ENCODE data around the gene CYSLTR2. TPM values are rescaled to one million over a fixed set of nuclear protein-coding genes. Genes with fewer than 3 reads are reported as not detected.

Gene CYSLTR2
- total and polyA plus RNA-seq, 2 experiments from 2014 or later = not detected

DNA sequence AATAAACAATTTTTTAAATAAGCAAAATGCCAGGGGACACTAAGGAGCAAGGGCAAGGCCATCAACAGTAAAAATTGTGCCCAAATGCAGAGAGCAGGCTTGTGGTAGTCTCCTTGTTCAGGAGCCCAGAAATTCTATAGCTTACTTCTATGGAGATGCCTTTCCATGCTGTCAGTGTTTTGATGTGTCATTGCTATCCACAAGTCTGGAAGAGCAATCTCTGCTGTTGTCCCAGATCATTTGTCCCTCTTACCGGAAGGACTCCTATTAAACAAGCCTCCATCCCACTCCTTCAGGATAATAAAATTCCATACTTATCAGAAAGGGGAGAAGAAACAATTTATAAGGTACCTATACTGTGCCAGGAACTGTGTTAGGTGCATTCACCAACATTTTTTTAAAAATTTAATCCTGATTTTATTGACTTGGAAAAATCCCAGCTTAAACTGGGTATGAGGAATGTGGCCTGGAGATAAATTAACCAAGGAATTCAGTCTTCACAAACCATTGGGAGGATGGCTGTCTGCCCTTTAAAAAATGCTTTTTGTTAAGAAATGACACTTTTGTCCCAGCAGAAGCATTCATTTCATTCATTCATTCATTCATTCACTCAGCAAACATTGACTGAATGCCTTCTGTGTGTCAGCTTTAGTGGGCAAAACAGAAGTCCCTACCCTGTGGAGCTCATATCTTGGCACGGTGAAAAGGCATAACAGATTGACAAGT is 26.8 kb upstream of the CYSLTR2 start:
- Histone ChIP-seq H3K4me1 (ENCODE audit: insufficient read depth) (no peaks in the 10 kb centered on the region), H3K9ac (no peak overlapping the region), H3K9me3 (ENCODE audit: low read depth) (no peaks in the 10 kb centered on the region), H3K4me3 (no peak overlapping the region), H3K27me3 (replicated peaks; ENCODE audit: insufficient read depth) (peaks cover 16% of the 10 kb centered on the region; the same call in 1 of the 2 replicates), H3K79me2 (ENCODE audit: insufficient read depth) (no peaks in the 10 kb centered on the region), H3K4me2 (ENCODE audit: unreplicated experiment) (no peak overlapping the region), H3K36me3 (ENCODE audit: low read depth) (no peaks in the 10 kb centered on the region), H3K27ac (no peak overlapping the region), H4K20me1 (ENCODE audit: insufficient read depth) (no peaks in the 10 kb centered on the region), H3K9me2 (ENCODE audit: insufficient read depth) (no peaks in the 10 kb centered on the region), H3F3A (ENCODE audit: insufficient read depth) (no peaks in the 10 kb centered on the region), H2AFZ (no peak overlapping the region)
- WGBS, 2 experiments (ENCODE audit: low coverage in 1 of 2, low lambda C conversion rate in 2 of 2, missing lambda C conversion rate in 2 of 2) = 78 to 82% methylated on average over 2 of the region's 2 CpGs
- in situ Hi-C loops (cut with MboI) = no loop called here
- TF ChIP-seq EZH2phosphoT487 (IDR thresholded peaks at IDR 0.05; ENCODE audit: insufficient read depth, low read depth) = no peak
- no peak for TF ChIP-seq EZH2 (IDR thresholded peaks at IDR 0.05; ENCODE audit: insufficient read depth, poor library complexity, severe bottlenecking)
- DNase-seq = no peak

DNA sequence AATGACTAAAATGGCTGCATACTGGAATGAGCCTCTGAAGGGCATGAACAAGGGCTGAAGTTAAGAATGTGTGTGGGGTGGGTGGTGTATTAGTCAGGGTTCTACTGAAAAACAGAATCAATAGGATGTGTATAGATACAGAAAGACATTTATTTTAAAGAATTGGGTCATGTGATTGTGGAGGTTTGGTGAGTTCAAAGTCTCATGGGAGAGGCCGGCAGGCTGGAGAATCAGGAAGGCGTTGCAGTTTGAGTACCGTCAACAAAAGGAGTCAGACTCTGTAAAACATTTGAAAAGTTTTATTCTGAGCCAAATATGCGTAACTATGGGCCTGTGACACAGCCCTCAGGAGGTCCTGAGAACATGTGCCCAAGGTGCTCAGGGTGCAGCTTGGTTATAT is 24.5 kb upstream of the CYSLTR2 start:
- H4K20me1 ChIP-seq (ENCODE audit: insufficient read depth) = no peaks in the 10 kb centered on the region
- H3K36me3 ChIP-seq (ENCODE audit: low read depth) = no peaks in the 10 kb centered on the region
- no peak for DNase-seq
- H3F3A ChIP-seq (ENCODE audit: insufficient read depth) = no peaks in the 10 kb centered on the region
- H3K27ac ChIP-seq = no peak overlapping the region
- no peak overlapping the region for H2AFZ ChIP-seq
- 81 to 87% methylated on average over 4 of the region's 4 CpGs for WGBS, 2 experiments (ENCODE audit: low coverage in 1 of 2, low lambda C conversion rate in 2 of 2, missing lambda C conversion rate in 2 of 2)
- H3K79me2 ChIP-seq (ENCODE audit: insufficient read depth) = no peaks in the 10 kb centered on the region
- H3K4me2 ChIP-seq (ENCODE audit: unreplicated experiment) = no peak overlapping the region
- no peak overlapping the region for H3K9ac ChIP-seq
- H3K27me3 ChIP-seq (replicated peaks; ENCODE audit: insufficient read depth) = peaks cover 33% of the 10 kb centered on the region
- TF ChIP-seq EZH2 (IDR thresholded peaks at IDR 0.05; ENCODE audit: insufficient read depth, poor library complexity, severe bottlenecking) (no peak), EZH2phosphoT487 (IDR thresholded peaks at IDR 0.05; ENCODE audit: insufficient read depth, low read depth) (no peak)
- no peak overlapping the region for H3K4me3 ChIP-seq
- H3K9me3 ChIP-seq (ENCODE audit: low read depth) = no peaks in the 10 kb centered on the region
- in situ Hi-C loops (cut with MboI) = no loop called here
- no peaks in the 10 kb centered on the region for H3K9me2 ChIP-seq (ENCODE audit: insufficient read depth)
- no peaks in the 10 kb centered on the region for H3K4me1 ChIP-seq (ENCODE audit: insufficient read depth)

DNA sequence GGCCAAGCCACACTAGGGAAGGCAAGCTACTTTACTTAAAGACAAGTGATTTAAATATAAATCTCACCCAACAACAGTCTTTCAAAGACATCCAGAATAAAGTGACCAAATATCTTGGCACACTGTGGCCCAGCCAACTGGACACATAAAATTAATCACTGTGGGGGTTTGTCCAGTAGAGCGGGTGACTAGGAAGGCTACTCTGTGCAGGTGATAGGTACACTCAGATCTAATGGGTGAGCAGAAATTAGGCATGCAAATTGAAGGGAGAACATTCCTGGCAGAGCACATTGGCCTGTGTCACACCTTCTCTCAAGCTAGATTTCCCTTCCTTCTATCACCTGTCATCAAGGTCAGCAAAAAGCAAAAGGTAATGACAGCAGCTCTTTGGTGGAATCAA is 23.4 kb upstream of the CYSLTR2 start:
- H3K9me3 ChIP-seq (ENCODE audit: low read depth) = no peaks in the 10 kb centered on the region
- in situ Hi-C loops (cut with MboI) = no loop called here
- H3F3A ChIP-seq (ENCODE audit: insufficient read depth) = no peaks in the 10 kb centered on the region
- H4K20me1 ChIP-seq (ENCODE audit: insufficient read depth) = no peaks in the 10 kb centered on the region
- H3K9me2 ChIP-seq (ENCODE audit: insufficient read depth) = no peaks in the 10 kb centered on the region
- H3K4me3 ChIP-seq = no peak overlapping the region
- H3K79me2 ChIP-seq (ENCODE audit: insufficient read depth) = no peaks in the 10 kb centered on the region
- H3K27ac ChIP-seq = no peak overlapping the region
- H3K27me3 ChIP-seq (replicated peaks; ENCODE audit: insufficient read depth) = peaks cover 31% of the 10 kb centered on the region
- DNase-seq = no peak
- TF ChIP-seq EZH2phosphoT487 (IDR thresholded peaks at IDR 0.05; ENCODE audit: insufficient read depth, low read depth) = no peak
- no peak for TF ChIP-seq EZH2 (IDR thresholded peaks at IDR 0.05; ENCODE audit: insufficient read depth, poor library complexity, severe bottlenecking)
- H3K4me2 ChIP-seq (ENCODE audit: unreplicated experiment) = no peak overlapping the region
- H3K4me1 ChIP-seq (ENCODE audit: insufficient read depth) = no peaks in the 10 kb centered on the region
- 61 to 76% methylated on average over 1 of the region's 1 CpG for WGBS, 2 experiments (ENCODE audit: low coverage in 1 of 2, low lambda C conversion rate in 2 of 2, missing lambda C conversion rate in 2 of 2)
- H3K9ac ChIP-seq = no peak overlapping the region
- no peaks in the 10 kb centered on the region for H3K36me3 ChIP-seq (ENCODE audit: low read depth)
- no peak overlapping the region for H2AFZ ChIP-seq

DNA sequence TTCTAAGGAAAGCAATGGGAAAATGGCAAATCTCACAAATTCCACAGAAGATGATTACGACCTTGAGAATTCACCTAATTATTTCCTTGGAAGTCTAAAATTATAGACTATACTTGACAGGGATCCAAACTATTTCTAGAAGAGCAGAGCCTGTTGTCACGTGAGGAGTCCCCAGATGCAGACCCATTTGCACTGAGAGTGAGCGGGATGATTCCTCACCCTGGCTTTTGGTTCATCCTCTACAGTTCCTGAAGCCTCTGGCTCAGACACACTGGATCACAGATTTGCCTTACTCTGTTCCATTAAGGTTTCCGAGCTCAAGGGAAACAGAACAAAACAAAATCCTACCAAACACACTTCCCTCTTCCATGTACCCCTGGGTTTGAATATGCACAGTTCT is 23.0 kb upstream of the CYSLTR2 start:
- Histone ChIP-seq H2AFZ (no peak overlapping the region), H3K4me3 (no peak overlapping the region)

More for the DNA sequence above, 23.0 kb upstream of the CYSLTR2 start:
- Histone ChIP-seq H3K9me2 (ENCODE audit: insufficient read depth) (no peaks in the 10 kb centered on the region), H3K9me3 (ENCODE audit: low read depth) (no peaks in the 10 kb centered on the region), H3K9ac (no peak overlapping the region), H3K4me1 (ENCODE audit: insufficient read depth) (no peaks in the 10 kb centered on the region), H3K4me2 (ENCODE audit: unreplicated experiment) (no peak overlapping the region), H3K36me3 (ENCODE audit: low read depth) (no peaks in the 10 kb centered on the region), H3K79me2 (ENCODE audit: insufficient read depth) (no peaks in the 10 kb centered on the region), H3K27me3 (replicated peaks; ENCODE audit: insufficient read depth) (peaks cover 27% of the 10 kb centered on the region), H4K20me1 (ENCODE audit: insufficient read depth) (no peaks in the 10 kb centered on the region), H3K27ac (no peak overlapping the region), H3F3A (ENCODE audit: insufficient read depth) (no peaks in the 10 kb centered on the region)
- TF ChIP-seq EZH2 (IDR thresholded peaks at IDR 0.05; ENCODE audit: insufficient read depth, poor library complexity, severe bottlenecking) (no peak), EZH2phosphoT487 (IDR thresholded peaks at IDR 0.05; ENCODE audit: insufficient read depth, low read depth) (no peak)
- WGBS, 2 experiments (ENCODE audit: low coverage in 1 of 2, low lambda C conversion rate in 2 of 2, missing lambda C conversion rate in 2 of 2) = 24 to 37% methylated on average over 4 of the region's 4 CpGs
- no peak for DNase-seq
- in situ Hi-C loops (cut with MboI) = no loop called here
